GM18526 (cell line): ENCODE data around the gene SPTB.

Experiments
- POLR2A ChIP-seq: IDR thresholded peaks from 3 replicates; pipeline ENCODE4 v1.6.1; 2011; ENCODE audit not compliant: insufficient read length; ENCODE audit errors: extremely low read depth

The SPTB gene

GRCh38 chr14:64865109-64865508 lies 14.6 kb downstream of the SPTB start:
- no peak for TF ChIP-seq POLR2A

- no peak for TF ChIP-seq POLR2A
Observed at GRCh38 chr14:64864258-64864657, 15.4 kb downstream of the SPTB start.

- no peak for TF ChIP-seq POLR2A
Observed at GRCh38 chr14:64861916-64862315, 17.8 kb downstream of the SPTB start.

GRCh38 chr14:64860039-64860438 lies 19.7 kb downstream of the SPTB start:
- TF ChIP-seq POLR2A, result no peak

GRCh38 chr14:64857979-64858744 lies 21.5 kb downstream of the SPTB start:
- TF ChIP-seq POLR2A, result no peak

GRCh38 chr14:64856529-64857445 lies 22.9 kb downstream of the SPTB start:
- TF ChIP-seq POLR2A, result no peak

- TF ChIP-seq POLR2A, result no peak
Observed at GRCh38 chr14:64855721-64856528, 23.8 kb downstream of the SPTB start.

GRCh38 chr14:64850369-64851137 lies 29.2 kb downstream of the SPTB start:
- TF ChIP-seq POLR2A, result no peak

GRCh38 chr14:64849940-64850339 lies 29.8 kb downstream of the SPTB start:
- TF ChIP-seq POLR2A, result no peak

- no peak for TF ChIP-seq POLR2A
Observed at GRCh38 chr14:64848239-64848638, 31.5 kb downstream of the SPTB start.

- no peak for TF ChIP-seq POLR2A
Observed at GRCh38 chr14:64846319-64846718, 33.4 kb downstream of the SPTB start.

- no peak for TF ChIP-seq POLR2A
Observed at GRCh38 chr14:64845878-64846277, 33.8 kb downstream of the SPTB start.

GRCh38 chr14:64844969-64845536 lies 34.7 kb downstream of the SPTB start:
- TF ChIP-seq POLR2A, result no peak

- no peak for TF ChIP-seq POLR2A
Observed at GRCh38 chr14:64844272-64844671, 35.4 kb downstream of the SPTB start.
